SIG-M5 treated with dmso at 0.1 percent for 504 hours (cell line): ENCODE measurements around the gene MGAT5B.

Source experiments
- DNase-seq: peaks from one replicate; lab custom pipeline; 2025; ENCODE audit not compliant: unreplicated experiment; lab: John Stamatoyannopoulos, UW

Gene MGAT5B

DNA sequence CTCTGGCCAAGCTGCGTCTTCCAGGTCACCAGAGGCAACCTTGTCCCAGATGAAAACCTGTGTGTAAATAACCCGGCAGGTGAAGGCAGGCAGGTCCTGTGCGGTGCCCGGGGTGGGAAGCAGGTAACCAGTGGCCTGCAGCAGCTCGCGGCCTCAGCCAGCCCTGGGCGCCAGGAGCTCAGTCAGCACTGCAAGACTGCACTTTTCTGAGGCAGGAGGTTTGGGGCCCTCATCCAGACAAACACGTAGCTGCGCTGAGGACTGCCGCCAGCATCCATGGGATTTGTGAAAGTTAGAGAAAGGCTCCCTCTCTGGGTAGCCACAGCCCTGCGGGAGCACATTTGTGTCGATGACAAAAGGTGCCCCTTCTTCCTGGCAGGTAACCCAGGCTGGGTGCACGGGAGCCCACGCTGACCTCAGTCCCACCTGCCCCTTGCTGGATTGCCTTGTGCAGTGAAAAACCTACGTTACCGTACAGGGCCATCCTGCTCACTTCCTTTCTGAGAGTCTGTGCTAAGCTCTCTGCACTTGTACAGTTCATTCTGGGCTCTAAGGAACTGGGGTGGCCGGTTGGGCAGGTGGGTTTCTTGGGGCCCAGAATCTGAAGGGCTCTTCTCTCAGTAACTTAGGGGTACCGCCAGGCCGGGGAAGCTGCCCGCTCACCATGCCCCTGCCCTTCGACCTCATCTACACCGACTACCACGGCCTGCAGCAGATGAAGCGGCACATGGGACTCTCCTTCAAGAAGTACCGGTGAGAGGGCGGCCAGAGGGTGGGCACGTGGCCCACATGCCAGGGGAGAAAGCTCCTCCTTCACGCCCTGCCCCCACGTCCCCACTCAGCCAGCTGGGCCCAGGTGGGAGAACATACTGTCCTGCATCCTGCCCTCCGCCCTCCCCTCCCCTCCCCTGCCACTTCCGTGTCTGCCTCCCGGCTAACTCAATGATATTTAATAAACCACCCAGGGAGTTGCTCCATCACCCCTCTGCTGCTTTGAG lies 56.4 kb downstream of the MGAT5B start:
- no peak for DNase-seq

DNA sequence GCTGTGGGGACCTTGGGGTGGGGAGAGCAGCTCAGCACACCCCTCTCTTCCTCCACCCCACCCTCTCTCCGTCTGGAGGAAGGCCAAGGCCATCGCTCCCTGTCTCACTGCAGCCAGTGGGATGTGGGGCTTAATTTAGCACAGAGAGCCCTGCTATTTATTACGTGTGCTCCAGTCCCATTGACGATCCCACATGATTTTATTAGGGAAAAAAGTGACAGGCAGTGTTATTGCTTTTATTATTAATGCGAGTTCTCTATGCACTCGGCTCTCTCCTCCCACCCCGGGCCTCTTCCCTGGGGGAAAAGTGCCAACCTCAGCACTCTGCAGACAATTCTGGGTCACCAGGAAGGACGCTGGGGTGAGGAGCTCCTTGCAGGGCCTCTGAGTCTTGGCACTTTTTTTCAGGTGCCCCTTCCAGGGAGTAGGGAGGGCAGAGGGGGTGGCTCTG lies 57.3 kb downstream of the MGAT5B start:
- DNase-seq: no peak

DNA sequence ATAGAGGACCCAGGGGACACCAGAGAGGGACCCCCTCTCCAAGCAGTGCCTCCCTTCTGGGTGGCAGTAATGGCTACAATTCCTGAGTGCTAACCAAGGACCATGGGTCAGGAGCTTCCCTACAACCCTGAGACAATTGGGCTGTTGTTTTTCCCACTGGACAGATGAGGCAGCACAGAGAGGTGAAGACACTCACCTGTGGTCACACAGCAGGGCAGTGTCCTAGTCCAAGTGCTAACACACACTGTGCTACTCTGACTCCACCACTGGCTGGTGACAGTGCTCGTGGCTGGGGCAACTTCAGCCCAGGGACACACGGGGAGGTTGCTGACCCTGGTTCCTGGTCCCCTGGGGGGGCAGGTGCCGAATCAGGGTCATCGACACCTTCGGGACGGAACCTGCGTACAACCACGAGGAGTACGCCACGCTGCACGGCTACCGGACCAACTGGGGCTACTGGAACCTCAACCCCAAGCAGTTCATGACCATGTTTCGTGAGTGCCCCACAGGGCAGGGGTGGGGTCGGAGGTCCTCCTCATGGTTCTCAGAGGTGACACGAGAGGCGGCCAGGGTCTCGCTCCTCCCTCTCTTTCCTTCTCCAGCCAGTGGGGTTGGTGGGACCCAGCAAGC lies 58.1 kb downstream of the MGAT5B start:
- no peak for DNase-seq

DNA sequence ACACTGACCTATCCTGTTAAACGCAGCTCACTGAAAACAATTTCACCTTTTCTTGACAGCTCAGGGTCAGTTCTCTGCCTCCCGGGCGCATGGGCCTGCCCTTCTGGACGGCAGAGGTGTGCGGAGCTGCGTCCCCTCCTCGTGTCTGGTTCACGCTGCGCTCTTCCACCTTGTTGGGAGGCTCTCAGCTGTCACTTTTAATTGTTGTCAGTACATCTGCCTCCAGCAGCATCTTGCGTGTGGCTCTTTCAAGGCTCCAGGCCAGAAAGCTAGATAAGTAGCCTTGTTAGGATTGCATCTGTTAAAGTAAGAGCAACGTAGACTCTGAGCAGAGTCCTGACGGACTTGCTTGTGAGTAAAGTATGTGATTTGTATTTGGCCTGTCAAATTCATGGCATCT lies 59.4 kb downstream of the MGAT5B start:
- DNase-seq: no peak

DNA sequence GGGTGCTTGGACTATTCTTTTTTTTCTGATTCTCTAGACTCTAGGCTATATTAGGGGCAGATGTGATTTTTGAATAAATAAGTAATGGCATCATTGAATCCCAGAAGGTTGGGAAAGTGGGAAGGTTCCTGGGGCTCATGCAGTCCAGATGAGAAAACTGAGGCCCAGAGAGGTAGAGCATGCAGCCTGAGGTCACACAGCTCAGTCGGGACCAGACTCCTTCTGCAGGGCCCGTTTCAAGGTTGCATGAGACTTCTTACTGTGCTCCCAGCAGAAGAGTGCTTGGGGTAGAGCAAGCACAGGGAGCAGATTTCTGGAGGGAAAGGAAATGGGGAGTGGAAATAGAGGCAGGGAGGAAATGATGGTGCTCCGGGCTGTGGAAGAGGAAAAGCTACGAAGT lies 59.8 kb downstream of the MGAT5B start:
- DNase-seq: no peak

DNA sequence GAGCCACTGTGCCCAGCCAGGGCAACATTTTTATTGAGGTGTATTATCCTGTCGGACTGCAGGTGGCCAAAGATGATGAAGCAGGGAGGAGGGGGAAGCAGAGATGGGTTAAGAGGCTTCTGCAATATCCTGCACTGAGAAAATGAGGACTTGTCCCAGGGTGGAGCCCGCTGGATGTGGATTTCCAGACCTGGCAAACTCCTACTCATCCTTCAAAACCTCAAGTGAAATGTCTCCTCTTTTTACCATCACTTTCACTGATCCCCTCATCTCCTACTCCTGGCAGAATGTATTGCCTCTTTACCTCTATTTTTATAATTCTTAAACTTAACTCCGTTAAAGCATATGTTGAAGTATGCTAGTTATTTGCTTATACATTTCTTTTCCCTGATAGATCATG lies 60.9 kb downstream of the MGAT5B start:
- DNase-seq: no peak

DNA sequence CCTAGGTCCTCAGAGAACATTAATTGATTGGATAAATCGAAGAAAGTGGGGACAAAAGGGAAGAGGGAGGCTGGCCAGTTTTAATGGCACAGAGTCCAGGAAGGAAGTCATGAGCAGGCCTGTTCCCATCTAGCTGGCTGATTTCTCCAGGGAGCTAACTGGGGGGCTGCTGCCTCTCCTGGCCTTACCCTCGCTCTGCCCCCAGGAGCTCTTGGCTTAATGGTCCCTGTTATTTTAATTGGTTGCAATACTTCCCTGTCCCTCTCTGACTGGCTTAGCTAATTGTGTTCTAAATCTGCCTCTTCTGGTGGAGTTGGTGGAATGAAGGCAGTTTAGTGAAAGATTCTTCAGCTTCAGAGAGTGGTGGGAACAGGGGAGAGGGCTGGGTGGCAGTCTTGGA lies 61.4 kb downstream of the MGAT5B start:
- DNase-seq: no peak

DNA sequence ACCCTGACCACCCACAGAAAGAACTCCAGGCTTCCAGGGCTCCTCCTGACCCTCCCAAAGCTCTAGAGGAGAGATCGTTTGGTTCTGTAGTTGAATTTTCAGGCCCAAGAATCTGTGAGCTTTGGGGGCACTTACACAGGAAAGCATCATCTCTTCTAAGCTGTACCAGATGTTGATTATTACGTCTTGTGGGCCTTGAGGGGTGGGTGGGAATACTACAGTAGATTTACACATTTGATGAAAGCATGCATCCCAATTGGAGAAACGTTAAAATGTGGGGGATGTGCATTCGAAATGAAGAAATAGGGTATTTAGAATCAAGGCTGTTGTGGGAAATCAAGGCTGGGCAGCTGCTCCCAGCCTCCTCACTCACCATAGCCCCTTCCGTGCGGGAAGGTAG lies 61.9 kb downstream of the MGAT5B start:
- DNase-seq: no peak

DNA sequence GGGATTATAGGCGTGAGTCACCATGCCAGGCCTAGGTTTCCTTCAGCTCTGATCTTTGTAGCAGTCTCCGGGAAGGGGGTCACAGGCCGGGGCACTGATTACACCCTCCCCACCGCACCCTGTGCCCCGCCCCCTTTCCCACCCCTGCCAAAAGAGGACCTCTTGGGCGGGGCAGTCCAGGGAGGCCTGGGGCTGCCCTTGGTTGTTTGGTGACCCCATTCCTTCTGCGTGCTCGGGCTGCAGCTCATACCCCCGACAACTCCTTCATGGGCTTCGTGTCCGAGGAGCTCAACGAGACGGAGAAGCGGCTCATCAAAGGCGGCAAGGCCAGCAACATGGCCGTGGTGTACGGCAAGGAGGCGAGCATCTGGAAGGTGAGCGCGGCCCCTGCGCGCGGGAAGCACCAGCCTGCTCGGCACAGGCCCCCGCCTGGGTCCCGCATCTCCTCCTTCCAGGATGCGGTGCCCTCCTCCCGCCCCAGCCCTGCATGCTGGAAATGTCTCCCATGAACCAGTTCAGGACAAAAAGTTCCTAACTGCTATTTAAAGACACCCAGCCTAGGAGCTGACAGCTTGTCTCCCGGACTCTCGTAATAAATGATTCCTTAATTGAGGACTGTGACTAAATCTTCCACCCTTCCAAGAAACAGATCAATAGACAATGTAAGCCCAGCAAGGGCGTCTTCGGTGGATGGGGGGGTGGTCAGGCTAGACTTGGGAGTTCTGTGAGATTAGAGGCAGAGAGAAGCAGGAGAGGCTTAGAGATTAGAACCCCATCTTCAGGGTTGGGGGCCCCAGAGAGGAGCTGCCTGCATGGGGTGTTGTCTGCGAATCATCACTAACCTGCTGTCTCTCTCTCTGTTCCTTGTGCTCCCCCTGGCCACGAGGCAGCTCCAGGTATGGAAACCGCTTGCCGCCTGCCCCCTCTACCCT lies 64.5 kb downstream of the MGAT5B start:
- DNase-seq: no peak

DNA sequence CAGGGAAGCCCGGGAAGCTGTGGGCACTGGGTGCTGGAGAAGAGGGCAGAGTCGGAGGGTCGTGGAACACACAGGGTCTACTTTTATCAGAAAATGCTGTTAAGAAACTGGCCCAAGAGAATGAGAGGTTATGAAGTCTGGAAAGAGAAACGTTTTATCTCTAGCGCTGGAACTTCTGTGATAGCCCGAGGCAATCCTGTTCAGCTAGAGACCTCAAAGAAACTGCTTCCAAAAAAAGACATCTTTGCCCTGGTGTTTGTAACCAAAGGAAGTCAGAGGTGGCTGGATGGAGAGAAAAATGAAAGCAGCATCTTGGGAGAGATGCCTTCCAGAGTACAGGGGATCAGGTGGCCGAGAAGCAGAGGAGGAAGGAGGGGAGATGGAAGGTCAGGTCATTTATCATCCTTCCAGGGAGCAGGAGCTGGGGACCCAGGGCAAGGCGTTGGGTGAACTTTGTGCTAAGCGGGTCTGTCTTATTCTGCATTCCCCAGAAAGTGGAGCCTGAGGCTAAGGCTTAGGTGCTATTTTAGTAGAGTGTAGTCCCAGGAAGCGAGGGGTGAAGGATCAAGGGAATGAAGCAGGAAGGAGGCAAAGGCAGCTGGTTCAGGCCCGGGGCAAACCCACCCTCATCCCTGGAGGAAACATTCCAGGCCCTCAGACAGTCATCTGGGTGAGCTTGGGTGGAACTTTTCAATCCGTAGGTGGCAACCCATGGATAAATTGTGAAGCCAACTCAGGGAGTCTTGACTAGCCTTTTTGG lies 66.5 kb downstream of the MGAT5B start:
- DNase-seq: no peak

DNA sequence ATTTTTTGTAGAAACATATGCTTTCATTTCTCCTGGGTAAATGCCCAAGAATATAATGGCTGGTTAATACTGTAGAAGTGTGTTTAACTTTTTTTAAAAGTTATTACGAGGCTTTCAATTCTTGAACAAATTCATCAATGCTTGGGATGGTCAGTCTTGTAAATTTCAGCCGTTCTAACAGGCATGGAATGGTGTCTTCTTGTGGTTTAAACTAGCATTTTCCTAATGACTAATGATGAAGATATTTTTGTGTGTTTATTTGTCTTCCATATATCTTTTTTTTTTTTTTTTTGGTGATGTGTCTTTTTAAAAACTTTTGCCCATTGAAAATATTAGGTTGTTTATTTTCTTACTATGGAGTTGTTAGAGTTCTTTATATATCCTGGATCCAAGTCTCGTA lies 67.1 kb downstream of the MGAT5B start:
- no peak for DNase-seq

DNA sequence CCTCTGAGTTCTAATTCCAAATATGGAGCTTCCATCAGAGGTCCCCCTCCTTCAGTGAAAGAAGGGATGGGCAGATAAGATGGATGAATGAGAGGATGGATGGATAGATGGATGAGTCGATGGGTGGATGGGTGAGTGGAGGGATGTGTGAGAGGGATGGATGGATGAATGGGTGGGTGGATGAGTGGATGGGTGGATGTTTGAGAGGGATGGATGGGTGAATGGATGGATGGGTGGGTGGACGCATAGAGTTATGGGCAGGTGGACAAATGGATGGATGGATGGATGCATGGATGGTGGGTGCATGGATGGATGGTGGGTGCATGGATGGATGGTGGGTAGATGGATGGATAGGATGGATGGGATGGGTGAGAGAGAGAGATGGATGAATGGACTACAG lies 69.0 kb downstream of the MGAT5B start:
- no peak for DNase-seq

DNA sequence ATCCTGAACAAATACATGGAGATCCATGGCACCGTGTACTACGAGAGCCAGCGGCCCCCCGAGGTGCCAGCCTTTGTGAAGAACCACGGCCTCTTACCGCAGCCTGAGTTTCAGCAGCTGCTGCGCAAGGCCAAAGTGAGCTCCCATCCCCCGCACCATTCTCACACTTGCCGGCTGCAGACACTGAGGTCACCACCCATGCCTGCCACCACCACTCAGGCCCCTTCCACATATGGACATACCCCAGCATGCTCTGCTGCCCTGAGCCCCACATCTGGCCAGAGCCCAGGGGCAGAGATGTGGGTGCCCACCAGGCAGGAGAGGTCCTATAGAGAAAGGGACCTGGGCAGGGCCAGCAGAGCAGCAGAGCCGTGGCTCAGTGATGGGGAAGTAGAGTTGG lies 69.8 kb downstream of the MGAT5B start:
- DNase-seq: no peak

DNA sequence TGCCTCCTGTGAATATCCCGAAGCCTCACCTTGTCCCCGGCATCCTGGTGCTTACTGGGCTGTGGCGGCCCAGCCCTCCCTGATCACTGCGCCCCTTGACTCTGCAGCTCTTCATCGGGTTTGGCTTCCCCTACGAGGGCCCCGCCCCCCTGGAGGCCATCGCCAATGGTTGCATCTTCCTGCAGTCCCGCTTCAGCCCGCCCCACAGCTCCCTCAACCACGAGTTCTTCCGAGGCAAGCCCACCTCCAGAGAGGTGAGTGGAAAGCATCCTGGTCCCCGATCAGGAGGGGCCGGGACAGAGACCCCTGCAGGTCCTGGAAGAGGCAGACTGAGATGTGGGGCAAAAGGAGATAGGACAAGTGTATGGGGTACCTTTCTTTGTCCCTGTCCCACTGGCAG lies 72.1 kb downstream of the MGAT5B start:
- no peak for DNase-seq

DNA sequence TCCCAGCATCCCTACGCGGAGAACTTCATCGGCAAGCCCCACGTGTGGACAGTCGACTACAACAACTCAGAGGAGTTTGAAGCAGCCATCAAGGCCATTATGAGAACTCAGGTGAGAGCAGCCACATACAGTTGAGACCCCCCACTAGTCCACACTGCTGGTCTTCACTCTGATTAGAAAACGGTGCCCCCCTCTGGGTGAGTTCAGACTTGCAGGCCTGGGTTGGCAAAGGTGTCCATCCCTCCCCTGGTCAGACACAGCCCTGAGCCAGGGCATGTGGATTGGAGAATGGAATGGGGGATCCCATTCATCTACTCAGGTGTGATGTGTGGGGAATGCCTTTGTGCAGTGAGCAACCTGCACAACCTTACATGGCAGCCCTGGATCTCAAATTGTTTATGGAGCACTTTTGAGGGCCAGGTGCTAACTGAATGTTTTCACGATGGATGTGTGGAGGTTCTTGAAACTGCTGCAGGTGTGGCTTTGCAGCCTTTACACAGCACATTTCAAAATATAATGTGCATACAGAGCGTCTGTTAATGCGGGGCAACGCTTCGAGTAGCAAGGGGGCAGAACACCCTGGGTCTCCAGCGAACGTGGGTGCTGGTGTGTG lies 72.6 kb downstream of the MGAT5B start:
- no peak for DNase-seq

DNA sequence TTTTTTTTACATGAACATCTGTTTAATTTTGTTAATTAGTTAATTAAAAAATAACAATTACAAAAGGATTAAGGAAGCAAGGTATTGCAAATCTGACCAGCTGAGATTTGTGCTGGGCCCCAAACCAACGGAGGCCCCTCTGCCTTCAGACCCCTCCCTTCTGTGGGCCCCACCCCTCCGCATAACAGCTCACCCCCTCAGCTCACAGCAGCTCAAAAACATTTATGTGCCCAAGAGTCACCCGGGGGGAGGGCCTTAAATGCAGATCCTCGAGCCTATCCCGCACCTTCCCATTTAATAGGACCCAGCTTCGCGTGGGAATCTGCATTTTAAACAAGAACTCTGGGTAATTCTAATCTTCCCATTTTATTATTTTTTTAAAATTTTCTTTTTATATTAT lies 75.0 kb downstream of the MGAT5B start:
- DNase-seq: no peak

DNA sequence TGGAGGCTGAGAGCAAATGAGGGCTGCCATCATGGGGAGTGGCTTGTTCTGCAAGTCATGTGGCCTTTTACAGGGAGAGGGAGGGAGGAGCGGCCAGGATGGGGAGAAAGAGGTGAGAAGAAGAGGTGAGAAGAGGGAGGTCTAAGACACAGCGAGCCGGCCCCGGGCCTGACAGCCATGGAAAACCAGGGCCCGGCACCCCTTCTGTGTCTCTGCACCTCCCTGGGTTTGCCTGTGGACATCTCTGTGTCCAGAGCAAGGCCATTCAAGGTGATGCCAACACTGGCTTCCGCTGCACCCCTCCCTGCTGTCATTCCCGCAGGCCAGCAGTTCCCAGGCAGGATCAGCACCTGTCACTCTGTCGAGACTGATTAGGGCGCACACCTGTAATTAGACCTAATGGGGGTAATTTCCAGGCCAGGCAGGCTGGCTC lies 75.6 kb downstream of the MGAT5B start:
- no peak for DNase-seq

DNA sequence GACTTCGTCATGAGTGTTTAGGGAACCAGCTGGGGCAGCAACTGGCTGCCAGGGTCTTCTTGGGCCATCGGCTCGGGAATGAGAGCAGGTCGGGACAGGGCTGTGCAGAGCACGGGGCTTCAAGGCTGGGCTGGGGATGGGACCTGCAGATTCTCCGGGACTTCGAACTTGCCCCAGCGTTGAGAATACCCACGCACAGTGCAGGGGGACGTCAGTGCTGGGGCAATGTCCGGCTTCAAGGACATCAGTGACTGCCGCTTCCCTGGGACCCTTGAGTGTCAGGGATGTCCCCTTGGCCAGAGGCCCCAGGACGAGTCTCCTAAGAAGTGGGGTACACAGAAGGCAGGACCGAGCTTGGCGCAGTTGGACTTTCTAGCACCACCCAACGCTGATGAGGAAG lies 76.3 kb downstream of the MGAT5B start:
- no peak for DNase-seq

DNA sequence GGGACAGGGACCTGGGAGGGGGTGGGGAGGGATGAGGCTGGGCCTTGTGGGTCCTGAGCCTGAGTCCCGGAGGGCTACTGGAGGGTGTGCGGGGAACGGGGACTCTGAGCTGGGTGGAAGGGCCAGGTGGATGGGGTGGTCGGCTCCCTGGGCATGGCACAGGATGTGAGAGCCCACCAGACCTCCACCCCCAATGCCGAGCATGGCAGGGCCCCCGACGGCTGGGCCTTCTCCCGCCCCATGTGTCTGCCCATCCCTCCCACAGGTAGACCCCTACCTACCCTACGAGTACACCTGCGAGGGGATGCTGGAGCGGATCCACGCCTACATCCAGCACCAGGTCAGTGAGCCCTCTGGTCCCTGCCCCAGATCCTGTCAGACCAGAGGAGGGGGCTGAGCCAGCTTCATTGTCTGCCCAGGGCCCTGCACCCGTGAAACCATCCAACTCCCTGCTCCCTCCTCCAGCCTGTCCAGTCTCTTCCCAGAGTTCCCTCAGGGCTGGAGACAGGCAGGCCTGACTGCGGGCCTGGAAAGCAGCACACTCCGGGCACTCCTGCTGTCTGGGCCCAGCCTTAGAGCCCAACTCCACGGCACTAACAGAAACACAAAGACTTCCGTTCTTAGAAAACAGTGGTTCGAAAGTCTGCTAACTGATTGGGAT lies 78.0 kb downstream of the MGAT5B start:
- DNase-seq: no peak

DNA sequence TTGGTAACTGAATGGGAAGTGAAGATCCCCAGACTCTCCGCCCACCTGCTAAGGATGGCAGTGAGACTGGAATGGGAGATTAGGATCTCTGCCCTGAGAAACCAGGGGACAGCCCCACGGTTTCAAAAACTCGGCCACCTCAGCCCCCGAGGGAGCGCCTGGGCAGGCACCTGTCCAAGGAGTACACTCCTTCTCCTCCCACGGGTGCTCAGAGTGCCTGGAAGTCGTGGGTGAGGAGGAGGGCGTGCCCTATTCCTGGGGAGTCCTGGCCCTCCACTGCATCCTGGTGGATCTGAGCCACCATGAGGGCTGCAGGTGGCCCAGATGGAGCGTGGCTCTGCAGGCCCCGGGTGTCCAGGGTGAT lies 78.5 kb downstream of the MGAT5B start:
- DNase-seq: no peak
